ENCODE results near the gene CAMK2N1.

GRCh38 chr1:20493839-20494608 is 8.0 kb upstream of the CAMK2N1 start:
- TF ChIP-seq FOXK2 (IDR thresholded peaks at IDR 0.05) (no peak), BHLHE40 (IDR thresholded peaks at IDR 0.05; ENCODE audit: borderline replicate concordance) (no peak), TARDBP (IDR thresholded peaks at IDR 0.05) (no peak)
